GM04504 (cell line): ENCODE measurements around the gene UCK2.

ENCODE experiments used
- DNase-seq: peaks from one replicate; pipeline ENCODE4 v3.0.0-alpha.2; 2012; ENCODE audit warnings: low read depth

Gene UCK2

DNA sequence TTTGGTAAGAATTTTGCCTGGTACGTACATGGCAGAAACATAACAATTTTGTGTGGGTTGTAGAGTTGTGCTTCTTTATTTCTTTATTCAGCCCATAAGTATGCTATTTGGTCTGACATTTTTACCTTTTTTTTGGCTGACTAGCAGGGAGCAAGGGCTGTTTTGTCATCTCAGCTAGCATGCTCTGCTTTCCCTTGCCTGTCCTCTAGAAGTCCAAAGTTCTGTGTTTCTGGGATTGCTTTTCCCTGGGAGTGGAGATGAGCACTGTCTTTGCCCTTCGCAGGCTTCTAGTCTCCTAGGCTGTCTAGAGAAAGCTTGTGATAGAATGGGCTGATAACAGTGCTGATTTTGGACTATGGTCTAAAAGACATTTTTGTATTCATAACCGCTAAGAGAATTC is 7.5 kb downstream of the UCK2 start:
- no peak for DNase-seq

GRCh38 chr1:165836664-165837482 is 9.5 kb downstream of the UCK2 start:
- no peak for DNase-seq

GRCh38 chr1:165837838-165838364 is 10.5 kb downstream of the UCK2 start:
- no peak for DNase-seq

- DNase-seq = no peak
Observed at GRCh38 chr1:165840423-165840822, 13.0 kb downstream of the UCK2 start.

GRCh38 chr1:165841582-165842017 is 14.2 kb downstream of the UCK2 start:
- DNase-seq = no peak

GRCh38 chr1:165842023-165842670 is 14.7 kb downstream of the UCK2 start:
- no peak for DNase-seq

DNA sequence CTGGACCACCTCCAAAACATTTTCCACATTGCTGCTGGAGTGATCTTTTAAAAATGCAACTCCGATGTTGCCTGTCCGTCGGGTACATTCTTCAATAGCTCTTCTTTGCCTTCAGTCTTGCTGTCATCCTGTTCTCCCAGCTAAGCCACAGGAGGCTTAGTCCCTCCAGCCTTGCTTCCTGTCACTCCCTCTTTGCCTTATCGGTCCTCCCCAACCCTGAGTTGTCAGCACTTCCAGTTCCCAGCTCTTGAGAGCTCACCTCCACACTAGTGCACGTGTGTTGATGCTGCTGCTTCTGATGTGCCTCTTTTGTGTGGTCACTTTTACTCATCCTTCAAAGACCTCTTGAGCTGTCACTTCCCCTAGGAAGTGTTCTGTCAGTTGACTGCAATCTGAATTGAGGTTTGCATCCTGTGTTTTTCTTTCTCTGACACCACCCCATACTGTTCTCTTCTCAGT is 15.3 kb downstream of the UCK2 start:
- no peak for DNase-seq

- DNase-seq = no peak
Observed at GRCh38 chr1:165843304-165843703, 15.9 kb downstream of the UCK2 start.

DNA sequence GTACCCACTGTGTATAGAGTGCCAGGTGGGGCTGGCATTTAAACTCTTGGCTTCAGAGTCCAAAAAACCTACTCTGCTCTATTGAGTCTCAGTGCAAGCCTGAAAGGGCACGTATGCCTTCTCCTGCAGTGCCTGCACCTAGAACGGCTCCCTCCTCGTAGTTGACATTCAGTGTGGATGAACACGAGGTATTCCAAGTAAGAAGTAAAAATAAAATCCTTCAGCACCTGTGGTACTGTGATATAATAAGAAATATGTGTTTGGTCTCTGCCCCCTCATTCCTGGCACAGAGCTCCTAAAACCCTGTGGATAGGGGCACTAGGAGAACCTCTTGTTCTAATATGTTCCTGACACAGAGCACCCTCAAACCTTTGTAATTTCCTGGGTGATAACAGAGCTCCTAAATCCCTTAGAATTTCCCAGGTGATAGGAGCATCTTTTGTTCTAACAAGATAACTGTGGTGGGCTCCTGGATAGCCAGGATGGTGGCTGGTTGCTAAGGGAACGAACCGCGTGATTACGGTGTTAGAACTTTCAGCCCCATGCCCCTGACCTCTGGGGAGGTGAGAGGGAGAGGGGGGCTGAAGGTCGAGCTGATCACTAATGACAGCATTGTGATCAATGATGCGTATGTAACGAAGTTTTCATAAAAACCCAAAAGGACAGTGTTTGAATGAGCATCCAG is 16.8 kb downstream of the UCK2 start:
- no peak for DNase-seq

GRCh38 chr1:165844933-165845332 is 17.5 kb downstream of the UCK2 start:
- no peak for DNase-seq

- DNase-seq = no peak
Observed at GRCh38 chr1:165845569-165845968, 18.2 kb downstream of the UCK2 start.

- no peak for DNase-seq
Observed at GRCh38 chr1:165845992-165846748, 18.8 kb downstream of the UCK2 start.

DNA sequence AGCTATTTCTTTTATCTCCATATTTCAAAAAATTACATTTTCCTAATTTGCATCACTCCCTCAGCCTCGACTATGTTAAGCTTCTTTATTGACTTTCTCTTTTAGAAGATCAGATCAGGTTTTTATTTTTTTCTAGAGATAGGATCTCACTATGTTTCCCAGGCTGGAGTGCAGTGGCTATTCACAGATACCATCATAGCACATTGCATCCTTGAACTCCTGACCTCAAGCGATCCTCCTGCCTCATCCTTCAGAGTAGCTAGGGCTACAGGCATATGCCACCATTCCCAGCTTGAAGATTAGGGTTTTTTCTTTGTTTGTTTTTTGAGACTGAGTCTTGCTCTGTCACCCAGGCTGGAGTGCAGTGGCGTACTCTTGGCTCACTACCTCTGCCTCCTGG is 20.1 kb downstream of the UCK2 start:
- no peak for DNase-seq

GRCh38 chr1:165849353-165850133 is 22.1 kb downstream of the UCK2 start:
- no peak for DNase-seq

- no peak for DNase-seq
Observed at GRCh38 chr1:165851034-165851658, 23.7 kb downstream of the UCK2 start.

DNA sequence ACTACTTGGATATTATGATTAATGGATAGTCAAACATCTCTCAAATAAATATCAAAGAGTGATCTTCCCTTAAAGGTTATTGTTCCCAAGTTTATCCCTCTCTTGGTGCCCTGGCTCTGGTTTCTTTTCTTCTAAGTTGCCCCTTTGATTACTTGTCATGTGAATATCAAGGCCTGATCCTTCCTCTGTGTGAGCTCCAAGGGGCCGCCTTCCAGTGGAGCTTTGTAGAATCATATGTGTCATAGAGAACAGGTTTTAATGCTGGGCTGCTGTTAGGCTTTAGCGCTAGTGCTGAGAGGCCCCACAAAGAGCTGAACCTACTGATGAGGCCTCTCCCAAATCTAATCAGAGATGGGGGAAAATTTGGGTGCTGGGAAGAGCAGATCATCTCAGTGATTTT is 25.5 kb downstream of the UCK2 start:
- no peak for DNase-seq

- DNase-seq = no peak
Observed at GRCh38 chr1:165853528-165854075, 26.2 kb downstream of the UCK2 start.

GRCh38 chr1:165854101-165854845 is 26.9 kb downstream of the UCK2 start:
- DNase-seq = peak; percentile 87

DNA sequence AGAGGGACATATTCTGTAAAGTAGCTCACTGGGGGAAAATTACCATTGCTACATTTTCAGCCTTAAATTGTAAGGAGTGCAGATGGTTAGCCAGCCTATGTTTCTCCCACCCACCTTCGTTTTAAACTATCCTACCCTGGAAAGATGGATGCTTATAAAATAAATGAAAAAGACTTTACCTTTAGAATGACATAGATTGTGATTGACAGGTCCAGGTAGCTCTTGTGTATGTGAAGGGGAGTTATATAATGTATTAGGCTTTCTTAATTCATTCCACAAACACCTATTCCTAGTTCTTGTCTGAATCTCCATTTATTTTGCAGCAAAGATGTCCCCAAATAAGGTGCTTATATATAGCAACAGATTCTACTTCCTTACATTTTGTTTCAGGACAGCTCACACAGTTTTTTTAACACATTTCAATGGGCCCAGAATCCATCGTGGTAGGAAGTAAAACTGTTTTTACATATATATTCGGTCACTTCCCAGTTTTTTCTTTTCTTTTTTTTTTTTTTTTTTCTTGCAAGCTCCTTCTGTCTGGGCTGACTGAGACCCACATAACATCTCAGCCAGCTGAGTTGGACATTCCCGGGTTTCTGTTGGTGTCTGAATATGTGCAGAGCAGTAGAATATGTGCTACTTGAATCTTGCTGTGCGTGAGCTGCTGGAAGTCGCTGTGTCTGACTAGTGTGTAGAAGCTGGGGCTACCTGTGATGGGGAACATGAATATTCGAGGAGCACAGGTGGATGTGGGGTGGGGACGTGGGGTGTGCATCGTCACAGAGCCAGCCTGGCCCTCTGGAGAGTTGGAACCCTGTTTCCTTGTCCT is 27.8 kb downstream of the UCK2 start:
- DNase-seq = no peak
